ENCODE results near the gene IRF2.

IRF2 gene

GRCh38 chr4:184371390-184371787 is 103.0 kb downstream of the IRF2 start:
- no peaks in the 10 kb centered on the region for H3K27me3 ChIP-seq (ENCODE audit: control insufficient read depth, insufficient read depth, low read length)
- no peaks in the 10 kb centered on the region for H3K9me3 ChIP-seq (ENCODE audit: control insufficient read depth, low read length)
- no peak overlapping the region for H3K27ac ChIP-seq
- H3K4me2 ChIP-seq (ENCODE audit: low read length), result no peak overlapping the region
- no peaks in the 10 kb centered on the region for H3K79me2 ChIP-seq
- no peaks in the 10 kb centered on the region for H3K36me3 ChIP-seq (ENCODE audit: control insufficient read depth, insufficient read depth, low read length)
- TF ChIP-seq, protein P1, sequence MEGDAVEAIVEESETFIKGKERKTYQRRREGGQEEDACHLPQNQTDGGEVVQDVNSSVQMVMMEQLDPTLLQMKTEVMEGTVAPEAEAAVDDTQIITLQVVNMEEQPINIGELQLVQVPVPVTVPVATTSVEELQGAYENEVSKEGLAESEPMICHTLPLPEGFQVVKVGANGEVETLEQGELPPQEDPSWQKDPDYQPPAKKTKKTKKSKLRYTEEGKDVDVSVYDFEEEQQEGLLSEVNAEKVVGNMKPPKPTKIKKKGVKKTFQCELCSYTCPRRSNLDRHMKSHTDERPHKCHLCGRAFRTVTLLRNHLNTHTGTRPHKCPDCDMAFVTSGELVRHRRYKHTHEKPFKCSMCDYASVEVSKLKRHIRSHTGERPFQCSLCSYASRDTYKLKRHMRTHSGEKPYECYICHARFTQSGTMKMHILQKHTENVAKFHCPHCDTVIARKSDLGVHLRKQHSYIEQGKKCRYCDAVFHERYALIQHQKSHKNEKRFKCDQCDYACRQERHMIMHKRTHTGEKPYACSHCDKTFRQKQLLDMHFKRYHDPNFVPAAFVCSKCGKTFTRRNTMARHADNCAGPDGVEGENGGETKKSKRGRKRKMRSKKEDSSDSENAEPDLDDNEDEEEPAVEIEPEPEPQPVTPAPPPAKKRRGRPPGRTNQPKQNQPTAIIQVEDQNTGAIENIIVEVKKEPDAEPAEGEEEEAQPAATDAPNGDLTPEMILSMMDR (IDR thresholded peaks at IDR 0.05), result no peak
- H3K4me1 ChIP-seq, result no peaks in the 10 kb centered on the region
- no peak overlapping the region for H3K9ac ChIP-seq
- H2AFZ ChIP-seq, result no peak overlapping the region
- no peak overlapping the region for H3K4me3 ChIP-seq (ENCODE audit: low read depth, low read length)

GRCh38 chr4:184370711-184371389 is 103.5 kb downstream of the IRF2 start:
- TF ChIP-seq, protein P1 (IDR thresholded peaks at IDR 0.05), result no peak
- Histone ChIP-seq H2AFZ (no peak overlapping the region), H3K79me2 (no peaks in the 10 kb centered on the region), H3K27ac (no peak overlapping the region), H3K27me3 (ENCODE audit: control insufficient read depth, insufficient read depth, low read length) (no peaks in the 10 kb centered on the region), H3K4me3 (ENCODE audit: low read depth, low read length) (no peak overlapping the region), H3K36me3 (ENCODE audit: control insufficient read depth, insufficient read depth, low read length) (no peaks in the 10 kb centered on the region), H3K9ac (no peak overlapping the region), H3K4me2 (ENCODE audit: low read length) (no peak overlapping the region), H3K4me1 (no peaks in the 10 kb centered on the region), H3K9me3 (ENCODE audit: control insufficient read depth, low read length) (no peaks in the 10 kb centered on the region)

DNA sequence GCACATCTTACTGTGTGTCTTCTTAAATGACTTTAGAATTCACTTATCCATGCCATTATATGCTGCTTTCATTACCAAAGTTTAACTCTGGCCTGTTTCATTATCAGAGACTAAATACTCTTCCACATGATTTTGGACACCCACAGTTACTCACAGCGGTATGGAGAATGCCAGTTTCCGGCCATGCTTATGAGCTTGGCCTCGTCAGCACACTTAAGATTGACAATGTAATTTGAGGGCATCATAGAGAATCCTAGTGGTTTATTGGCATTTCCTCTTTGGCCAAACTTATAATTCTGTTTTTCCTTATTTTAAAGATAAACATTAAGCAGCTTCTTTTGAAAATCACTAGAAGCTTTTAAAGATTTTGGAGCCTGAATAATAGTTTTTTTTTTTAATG is 104.5 kb downstream of the IRF2 start:
- Histone ChIP-seq H3K79me2 (no peaks in the 10 kb centered on the region), H3K4me2 (ENCODE audit: low read length) (no peak overlapping the region), H3K4me1 (no peaks in the 10 kb centered on the region), H3K27ac (no peak overlapping the region), H3K27me3 (ENCODE audit: control insufficient read depth, insufficient read depth, low read length) (no peaks in the 10 kb centered on the region), H3K9me3 (ENCODE audit: control insufficient read depth, low read length) (no peaks in the 10 kb centered on the region), H3K9ac (no peak overlapping the region), H2AFZ (no peak overlapping the region), H3K36me3 (ENCODE audit: control insufficient read depth, insufficient read depth, low read length) (no peaks in the 10 kb centered on the region), H3K4me3 (ENCODE audit: low read depth, low read length) (no peak overlapping the region)
- TF ChIP-seq, protein P1 (IDR thresholded peaks at IDR 0.05), result no peak

DNA sequence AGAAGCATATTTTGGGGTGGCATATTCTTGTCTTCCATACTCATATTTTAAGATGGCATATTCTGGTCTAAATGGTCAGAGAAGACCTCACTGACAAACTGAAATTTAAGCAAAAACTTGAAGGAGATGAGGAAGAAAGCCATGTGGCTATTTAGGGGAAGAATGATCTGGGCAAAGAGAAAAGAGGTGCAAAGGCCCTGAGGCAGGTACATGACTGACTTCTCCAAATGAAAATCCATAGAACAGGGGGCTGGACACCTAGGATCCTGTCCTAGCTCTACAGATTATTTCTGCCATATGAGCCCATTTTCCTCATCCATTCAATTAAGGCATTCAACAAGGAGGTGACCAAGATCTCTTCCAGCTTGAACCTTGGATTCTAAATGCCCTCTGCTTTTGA is 105.6 kb downstream of the IRF2 start:
- Histone ChIP-seq H3K36me3 (ENCODE audit: control insufficient read depth, insufficient read depth, low read length) (no peaks in the 10 kb centered on the region), H3K9ac (no peak overlapping the region), H3K4me2 (ENCODE audit: low read length) (no peak overlapping the region), H3K79me2 (no peaks in the 10 kb centered on the region), H3K4me3 (ENCODE audit: low read depth, low read length) (no peak overlapping the region), H3K27me3 (ENCODE audit: control insufficient read depth, insufficient read depth, low read length) (no peaks in the 10 kb centered on the region), H3K27ac (no peak overlapping the region), H2AFZ (no peak overlapping the region), H3K4me1 (no peaks in the 10 kb centered on the region), H3K9me3 (ENCODE audit: control insufficient read depth, low read length) (no peaks in the 10 kb centered on the region)
- TF ChIP-seq, protein P1 (IDR thresholded peaks at IDR 0.05), result no peak

GRCh38 chr4:184368290-184368689 is 106.1 kb downstream of the IRF2 start:
- H3K9me3 ChIP-seq (ENCODE audit: control insufficient read depth, low read length), result no peaks in the 10 kb centered on the region
- no peaks in the 10 kb centered on the region for H3K79me2 ChIP-seq
- no peak overlapping the region for H3K4me2 ChIP-seq (ENCODE audit: low read length)
- H3K27me3 ChIP-seq (ENCODE audit: control insufficient read depth, insufficient read depth, low read length), result no peaks in the 10 kb centered on the region
- TF ChIP-seq, protein P1 (IDR thresholded peaks at IDR 0.05), result no peak
- H3K27ac ChIP-seq, result no peak overlapping the region
- H3K4me1 ChIP-seq, result no peaks in the 10 kb centered on the region
- H2AFZ ChIP-seq, result no peak overlapping the region
- H3K9ac ChIP-seq, result no peak overlapping the region
- no peaks in the 10 kb centered on the region for H3K36me3 ChIP-seq (ENCODE audit: control insufficient read depth, insufficient read depth, low read length)
- no peak overlapping the region for H3K4me3 ChIP-seq (ENCODE audit: low read depth, low read length)
